Activated CD4-positive, alpha-beta T cell treated with anti-CD3 and anti-CD28 coated beads for 4 hours (primary cell): ENCODE data around the gene ULK4.
A peak's percentile ranks its signal among the peaks of the same experiment; 100 is the strongest.

Experiments
- DNase-seq, 2 donors: peaks; one replicate each; pipeline ENCODE4 v3.0.0-alpha.2; 2020

ULK4 gene

GRCh38 chr3:41205591-41205990 is 756.3 kb downstream of the ULK4 start:
- no peak for DNase-seq

DNA sequence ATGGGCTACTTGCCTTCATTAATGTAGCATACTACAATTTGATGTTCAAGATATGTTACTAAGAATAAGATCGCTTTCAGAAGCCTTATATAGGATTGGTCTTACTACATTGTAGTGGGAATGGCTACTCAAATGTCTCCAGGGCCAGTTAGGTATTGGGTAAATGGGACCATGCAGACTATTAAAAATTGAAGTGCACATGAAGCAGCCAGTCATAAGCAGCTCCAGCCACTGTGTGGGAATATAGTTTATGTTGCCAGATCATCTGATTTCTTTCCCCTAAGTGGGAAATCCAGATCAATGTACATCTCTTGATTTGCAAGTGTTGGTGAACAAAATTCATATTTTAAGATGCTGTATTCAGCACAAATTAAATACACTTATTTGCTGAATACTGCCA is 757.5 kb downstream of the ULK4 start:
- no peak for DNase-seq

GRCh38 chr3:41202834-41203345 is 759.0 kb downstream of the ULK4 start:
- DNase-seq: no peak

GRCh38 chr3:41202075-41202833 is 759.6 kb downstream of the ULK4 start:
- DNase-seq: no peak

GRCh38 chr3:41200669-41201021 is 761.3 kb downstream of the ULK4 start:
- DNase-seq: peak; percentile 6 to 15

DNA sequence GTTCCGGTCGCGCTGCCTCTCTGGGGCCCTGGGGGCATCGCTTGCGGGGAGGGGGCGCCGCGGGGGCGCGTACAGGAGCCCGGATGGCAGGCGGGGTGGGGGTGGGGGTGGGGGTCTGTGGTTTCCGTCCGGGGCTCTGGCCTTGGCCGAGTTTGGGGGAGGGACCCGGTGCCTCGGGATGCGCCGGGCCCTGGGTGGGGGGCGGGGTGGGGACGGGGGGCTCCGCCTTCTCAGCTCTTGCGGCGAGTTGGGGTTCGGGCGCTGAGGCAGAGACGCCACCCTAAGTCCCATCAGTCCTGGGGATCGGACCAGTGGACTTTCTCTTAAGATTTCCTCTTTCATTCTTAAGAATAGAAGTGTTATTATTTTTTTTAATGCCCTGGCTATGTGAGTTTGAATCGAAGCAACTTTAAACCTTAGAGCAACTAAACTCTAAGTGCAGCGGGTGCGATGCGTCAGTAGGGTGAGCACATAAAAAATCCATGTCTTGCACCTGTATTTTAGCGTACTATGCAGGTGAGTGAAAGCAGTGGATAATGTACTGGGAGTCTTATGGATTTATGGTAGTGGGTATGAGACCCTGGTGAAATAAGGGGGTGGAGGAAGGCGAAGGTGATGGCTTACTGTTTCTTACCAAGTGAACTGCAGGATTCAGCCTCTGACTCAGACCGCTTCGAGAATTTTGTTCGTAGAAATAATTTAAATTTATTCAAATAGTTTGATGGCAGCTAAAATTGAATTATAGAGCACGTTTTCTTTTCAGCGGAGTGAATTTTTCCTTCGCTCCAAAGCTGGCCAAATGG is 761.8 kb downstream of the ULK4 start:
- peak; percentile 12 to 38 for DNase-seq

- DNase-seq: peak; percentile 91 to 92
These were observed 762.7 kb downstream of the ULK4 start, which contains the start of gene CTNNB1 for GRCh38 chr3:41198950-41199865. Gene CTNNB1 (plus strand): TSS chr3:41199505. CDS start chr3:41224069, 24,564 bp downstream.

DNA sequence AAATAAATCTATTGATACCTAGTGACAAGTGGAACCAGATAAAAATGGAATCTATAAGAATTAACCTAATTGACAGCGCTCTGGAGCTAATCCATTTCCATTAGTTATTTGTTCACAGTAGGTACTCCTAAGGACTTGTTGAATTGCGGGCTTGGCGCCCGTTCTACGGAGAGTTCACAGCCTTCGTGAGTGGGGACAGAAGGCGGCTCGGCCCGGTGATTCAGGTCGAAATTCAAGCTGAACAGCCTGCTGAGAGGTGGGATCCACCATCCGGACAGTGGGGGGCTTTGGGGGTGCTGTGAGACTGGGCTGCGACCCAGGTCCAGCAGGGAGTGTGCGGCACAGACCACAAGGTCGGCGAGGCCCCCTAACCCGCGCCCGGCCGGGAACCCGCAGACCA is 763.4 kb downstream of the ULK4 start:
- DNase-seq: peak in 1 of 2 donors; percentile 14

- no peak for DNase-seq
These were observed 763.9 kb downstream of the ULK4 start for GRCh38 chr3:41198046-41198445.
